Measurements from ENCODE around the gene MRAP.

The MRAP gene

DNA sequence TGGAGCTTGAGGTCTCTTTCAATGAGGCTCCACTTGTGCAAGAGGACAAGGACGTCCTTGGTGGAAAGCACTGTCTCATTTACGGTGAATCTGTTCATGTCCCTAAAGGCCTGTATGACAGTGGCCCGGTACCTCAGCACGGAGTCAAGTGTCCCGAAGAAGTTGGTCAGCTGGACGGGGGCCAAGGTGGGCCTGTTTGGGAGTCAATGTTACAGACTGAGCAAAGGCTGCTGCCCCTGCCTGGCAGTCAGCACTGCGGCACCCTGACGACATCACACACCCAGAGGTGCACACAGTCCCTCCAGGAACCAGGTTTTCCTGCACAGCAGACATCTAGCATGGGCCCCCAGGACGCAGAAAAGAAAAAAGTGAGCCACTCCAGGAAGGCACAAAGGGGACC lies 19.1 kb downstream of the MRAP start:
- CTCF ChIA-PET, result interaction anchor here (0.9 kb wide), 1 partner anchor 452 kb away, joined by 3 read pairs; no protein-coding TSS in a partner anchor
- no peak for DNase-seq (ENCODE audit: low read depth, low spot score)
- no peak overlapping the region for H3K4me3 ChIP-seq (ENCODE audit: low read depth, low read length)
- POLR2A ChIA-PET, result interaction anchor here (0.5 kb wide), 1 partner anchor 10 kb away, joined by 3 read pairs; no protein-coding TSS in a partner anchor
- TF ChIP-seq CTCF (IDR thresholded peaks at IDR 0.05; ENCODE audit: insufficient read depth, low read length, missing control alignments), result no peak

- ChIA-PET CTCF (no interaction called here), POLR2A (no interaction called here)
- TF ChIP-seq CTCF (IDR thresholded peaks at IDR 0.05; ENCODE audit: insufficient read depth, low read length, missing control alignments), result no peak
- no peak overlapping the region for H3K4me3 ChIP-seq (ENCODE audit: low read depth, low read length)
- no peak for DNase-seq (ENCODE audit: low read depth, low spot score)
Measured at GRCh38 chr21:32319012-32319411, 20.4 kb downstream of the MRAP start.

DNA sequence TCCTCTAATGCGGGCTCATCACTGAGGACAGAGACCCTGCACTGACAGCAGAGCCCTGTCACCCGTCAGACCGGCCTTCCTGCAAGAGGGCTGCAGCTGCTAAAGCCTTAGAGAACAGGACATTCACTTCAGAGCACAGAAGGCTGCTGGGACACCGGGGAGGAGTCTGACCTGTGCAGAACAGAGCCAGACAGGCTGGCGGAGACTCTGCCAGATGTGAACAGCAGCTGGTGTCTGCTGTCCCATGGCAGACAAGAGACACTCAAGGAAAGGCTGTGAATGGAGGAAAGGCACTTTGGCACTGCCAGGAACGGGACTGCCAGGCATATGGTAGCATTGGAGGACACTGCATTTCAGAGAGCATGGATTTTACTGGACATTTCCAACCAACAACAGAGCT lies 21.4 kb downstream of the MRAP start:
- ChIA-PET POLR2A (no interaction called here), CTCF (no interaction called here)
- H3K4me3 ChIP-seq (ENCODE audit: low read depth, low read length), result no peak overlapping the region
- DNase-seq (ENCODE audit: low read depth, low spot score), result no peak
- no peak for TF ChIP-seq CTCF (IDR thresholded peaks at IDR 0.05; ENCODE audit: insufficient read depth, low read length, missing control alignments)

DNA sequence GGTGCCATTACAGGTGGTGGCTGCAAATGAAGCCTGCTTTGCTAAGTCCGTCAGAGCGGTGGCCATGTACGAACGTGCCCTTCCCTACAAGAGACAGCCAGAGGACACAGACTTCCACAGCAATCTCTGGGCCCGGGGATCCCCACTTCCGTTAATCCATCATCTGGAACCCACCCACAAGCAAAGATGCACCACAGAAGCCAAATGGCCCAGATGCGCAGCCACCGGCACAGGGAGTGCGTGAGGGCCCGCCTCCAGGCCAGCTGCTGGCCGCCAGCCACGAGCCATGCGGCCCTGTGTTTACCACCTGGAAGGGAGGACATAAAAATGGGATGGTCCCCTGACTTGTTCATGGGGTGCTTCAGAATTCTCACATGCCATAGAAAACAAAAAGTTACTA lies 22.1 kb downstream of the MRAP start:
- CTCF ChIA-PET, result no interaction called here
- no peak for TF ChIP-seq CTCF (IDR thresholded peaks at IDR 0.05; ENCODE audit: insufficient read depth, low read length, missing control alignments)
- H3K4me3 ChIP-seq (ENCODE audit: low read depth, low read length), result no peak overlapping the region
- POLR2A ChIA-PET, result no interaction called here
- DNase-seq (ENCODE audit: low read depth, low spot score), result no peak

GRCh38 chr21:32321480-32321879 lies 22.8 kb downstream of the MRAP start:
- ChIA-PET POLR2A (no interaction called here), CTCF (no interaction called here)
- no peak for TF ChIP-seq CTCF (IDR thresholded peaks at IDR 0.05; ENCODE audit: insufficient read depth, low read length, missing control alignments)
- DNase-seq (ENCODE audit: low read depth, low spot score), result no peak
- H3K4me3 ChIP-seq (ENCODE audit: low read depth, low read length), result no peak overlapping the region

DNA sequence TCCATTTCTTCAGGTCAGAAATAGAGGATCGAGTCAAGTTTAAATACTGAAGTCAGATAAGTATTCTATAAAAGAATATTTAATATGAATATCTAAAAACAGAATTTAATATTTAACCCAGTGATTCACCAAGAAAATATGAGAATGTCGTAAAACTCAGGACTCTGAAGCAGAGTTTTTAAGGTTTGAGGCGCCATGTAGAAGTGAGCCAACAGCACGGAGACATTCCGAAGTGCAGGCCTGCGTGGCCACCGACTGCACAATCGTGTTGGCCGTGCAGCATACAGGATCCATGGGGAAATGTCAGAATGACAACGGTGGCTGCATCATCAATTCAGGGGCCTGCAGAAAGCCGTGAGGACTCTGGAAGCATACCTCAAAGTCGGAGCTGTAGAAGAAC lies 23.4 kb downstream of the MRAP start:
- ChIA-PET CTCF (interaction anchor here (0.8 kb wide), 1 partner anchor 278 kb away, joined by 3 read pairs; no protein-coding TSS in a partner anchor), POLR2A (no interaction called here)
- no peak overlapping the region for H3K4me3 ChIP-seq (ENCODE audit: low read depth, low read length)
- no peak for TF ChIP-seq CTCF (IDR thresholded peaks at IDR 0.05; ENCODE audit: insufficient read depth, low read length, missing control alignments)
- no peak for DNase-seq (ENCODE audit: low read depth, low spot score)
